Mesothelial cell of epicardium (in vitro differentiated cells): Measurements from ENCODE around the gene SERGEF. TPM values are rescaled to one million over a fixed set of nuclear protein-coding genes. Genes with fewer than 3 reads are reported as not detected.

Source experiments
- DNase-seq, 2 experiments: peaks; one replicate each; pipeline ENCODE4 v3.0.0; 2021; ENCODE audit warnings: low spot score in 2 of 2; ENCODE audit not compliant: unreplicated experiment in 2 of 2
- H3K27ac Mint-ChIP-seq: 2 replicates; pipeline ENCODE4 v1.8.0; 2021; ENCODE audit warnings: mixed read lengths
- H3K27me3 Mint-ChIP-seq: 2 replicates; pipeline ENCODE4 v1.8.0; 2021; ENCODE audit warnings: low read depth, mixed read lengths
- H3K36me3 Mint-ChIP-seq: 2 replicates; pipeline ENCODE4 v1.8.0; 2021; ENCODE audit warnings: mixed read lengths
- H3K4me1 Mint-ChIP-seq: 2 replicates; pipeline ENCODE4 v1.8.0; 2021; ENCODE audit warnings: mixed read lengths
- H3K4me3 Mint-ChIP-seq: 2 replicates; pipeline ENCODE4 v1.8.0; 2021; ENCODE audit warnings: mild to moderate bottlenecking, moderate library complexity, mixed read lengths
- H3K9me3 Mint-ChIP-seq: 2 replicates; pipeline ENCODE4 v1.8.0; 2021; ENCODE audit warnings: mixed read lengths
- CTCF ChIP-seq: fragments of 200-600 bp; sonication (generic); IDR thresholded peaks from one replicate; pipeline ENCODE4 v1.5.0; 2021; ENCODE audit warnings: antibody characterized with exemption; ENCODE audit not compliant: unreplicated experiment
- total RNA-seq: library from RNA; stranded (reverse); gene quantifications from 3 replicates; pipeline ENCODE4 v1.2.1, GENCODE V29; 2021

SERGEF gene
- total RNA-seq, 1 donor from 2014 or later: 19.8 TPM

DNA sequence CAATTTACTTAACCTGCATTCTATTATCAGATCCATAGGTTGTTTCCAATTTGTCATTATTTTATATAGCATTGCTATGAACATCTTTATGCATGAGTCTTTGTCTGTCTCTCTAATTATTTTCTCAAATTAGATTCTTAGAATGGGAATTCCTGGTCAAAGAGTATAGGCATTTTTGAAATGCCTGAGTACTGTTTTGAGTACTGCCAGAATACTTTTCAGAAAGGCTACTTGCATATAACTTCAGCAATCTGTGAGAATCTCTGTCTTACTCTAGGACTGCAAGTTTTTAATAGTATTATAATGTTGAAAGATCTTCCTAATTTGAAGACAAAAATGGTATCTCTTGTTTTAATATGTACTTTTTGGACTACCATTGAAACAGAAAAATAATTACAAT, 221.7 kb downstream of the SERGEF start:
- no peaks in the 10 kb centered on the region for H3K27me3 Mint-ChIP-seq
- no peak overlapping the region for H3K4me3 Mint-ChIP-seq
- DNase-seq: no peak
- H3K36me3 Mint-ChIP-seq: no peaks in the 10 kb centered on the region
- H3K4me1 Mint-ChIP-seq: no peaks in the 10 kb centered on the region
- no peaks in the 10 kb centered on the region for H3K9me3 Mint-ChIP-seq
- H3K27ac Mint-ChIP-seq: no peak overlapping the region
- no peak for TF ChIP-seq CTCF

GRCh38 chr11:17790453-17790852, 222.4 kb downstream of the SERGEF start:
- TF ChIP-seq CTCF: no peak
- no peaks in the 10 kb centered on the region for H3K4me1 Mint-ChIP-seq
- H3K4me3 Mint-ChIP-seq: no peak overlapping the region
- H3K9me3 Mint-ChIP-seq: no peaks in the 10 kb centered on the region
- H3K27ac Mint-ChIP-seq: no peak overlapping the region
- H3K36me3 Mint-ChIP-seq: no peaks in the 10 kb centered on the region
- DNase-seq: no peak
- H3K27me3 Mint-ChIP-seq: no peaks in the 10 kb centered on the region

DNA sequence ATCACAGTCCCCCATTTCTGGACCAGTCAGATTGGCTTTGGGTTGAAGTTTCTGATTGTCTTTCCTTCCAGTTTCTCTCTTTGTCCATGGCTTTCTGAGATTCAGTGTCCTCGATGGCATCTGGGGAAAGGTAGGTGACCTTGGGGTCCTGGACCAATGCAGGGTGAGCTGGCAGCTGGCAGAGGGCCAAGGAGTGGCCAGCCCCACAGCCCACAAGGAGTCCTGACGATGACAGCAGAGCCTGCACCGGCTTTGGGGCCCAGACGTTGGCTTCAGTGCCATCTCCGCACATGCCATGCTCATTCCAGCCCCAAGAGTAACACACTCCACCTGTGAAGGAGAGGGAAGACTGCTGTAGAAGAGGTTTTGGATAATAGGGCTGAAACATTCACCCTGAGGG, 224.8 kb downstream of the SERGEF start:
- Mint-ChIP-seq H3K4me1 (no peaks in the 10 kb centered on the region), H3K27me3 (no peaks in the 10 kb centered on the region), H3K36me3 (no peaks in the 10 kb centered on the region), H3K27ac (no peak overlapping the region), H3K4me3 (no peak overlapping the region), H3K9me3 (no peaks in the 10 kb centered on the region)
- no peak for DNase-seq
- TF ChIP-seq CTCF: no peak

DNA sequence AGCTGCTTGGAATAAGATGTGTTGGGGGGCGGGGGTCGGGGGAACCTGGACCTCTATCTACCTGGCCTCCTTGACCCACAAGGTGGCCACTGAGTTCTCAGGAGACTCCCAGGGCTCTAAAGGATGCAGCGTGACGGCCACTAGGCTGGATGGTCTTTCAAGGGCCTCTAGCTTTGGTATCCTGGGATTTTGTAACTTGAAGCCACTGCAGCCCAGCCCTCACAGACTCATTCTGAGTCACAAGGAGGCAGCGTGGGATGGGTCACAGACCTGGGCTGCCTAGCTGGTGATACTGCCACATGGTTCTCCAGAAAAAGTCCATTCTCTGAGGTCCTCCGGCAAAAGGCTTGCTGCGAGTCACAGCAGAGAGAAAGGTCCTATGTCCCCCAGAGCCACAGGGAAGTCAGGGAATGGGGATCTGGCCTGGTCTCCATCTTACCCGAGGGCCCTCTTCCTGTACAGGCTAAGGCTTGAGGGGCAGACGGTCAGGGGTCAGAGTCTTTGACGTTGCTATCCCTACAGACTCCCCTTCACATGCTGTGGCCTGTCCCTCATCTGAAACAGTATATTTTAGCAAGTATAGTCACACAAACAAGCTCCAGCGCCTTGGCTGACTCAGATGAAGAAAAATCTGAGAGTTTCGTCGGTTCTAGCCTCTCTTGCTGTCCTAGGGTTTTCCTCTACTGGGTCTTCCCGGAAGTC, 225.9 kb downstream of the SERGEF start:
- H3K4me3 Mint-ChIP-seq: no peak overlapping the region
- DNase-seq: no peak

GRCh38 chr11:17783878-17784277, 229.0 kb downstream of the SERGEF start:
- no peaks in the 10 kb centered on the region for H3K4me1 Mint-ChIP-seq
- DNase-seq: no peak
- H3K4me3 Mint-ChIP-seq: no peak overlapping the region
- no peak overlapping the region for H3K27ac Mint-ChIP-seq
- H3K9me3 Mint-ChIP-seq: no peaks in the 10 kb centered on the region
- peaks cover 8% of the 10 kb centered on the region for H3K27me3 Mint-ChIP-seq
- H3K36me3 Mint-ChIP-seq: no peaks in the 10 kb centered on the region
- no peak for TF ChIP-seq CTCF

More for the DNA sequence above, 225.9 kb downstream of the SERGEF start:
- Mint-ChIP-seq H3K36me3 (no peaks in the 10 kb centered on the region), H3K27ac (no peak overlapping the region), H3K27me3 (peaks cover 1% of the 10 kb centered on the region), H3K9me3 (no peaks in the 10 kb centered on the region), H3K4me1 (no peaks in the 10 kb centered on the region)
- TF ChIP-seq CTCF: no peak
